Prostate gland (tissue), 2 donors: ENCODE results near the gene CAD.

Experiments used
- CTCF ChIP-seq, 4 experiments: fragments of 200-600 bp in 2 of 4; fragments of 450-650 bp in 2 of 4; sonication (generic) in 2 of 4; IDR thresholded peaks; 1 replicate in 3 of 4; 2 replicates in 1 of 4; pipeline ENCODE4 v1.5.1; 2016 to 2019; ENCODE audit warnings: antibody characterized with exemption in 4 of 4, mild to moderate bottlenecking in 2 of 4, moderate library complexity in 2 of 4
- POLR2A ChIP-seq: fragments of 450-650 bp; IDR thresholded peaks from one replicate; pipeline ENCODE4 v1.6.1; 2016; ENCODE audit warnings: antibody characterized with exemption, mild to moderate bottlenecking

GRCh38 chr2:27212626-27213471 lies 4.3 kb upstream of the CAD start:
- TF ChIP-seq CTCF (IDR thresholded peaks at IDR 0.05) (no peak), POLR2A (no peak)
